Stomach (tissue), 4 donors: ENCODE results near the gene SENP8.

Source experiments
- POLR2AphosphoS5 ChIP-seq, 3 donors: sonication (generic); formaldehyde crosslinking; IDR thresholded peaks; one replicate each; pipeline ENCODE4 v1.6.1; 2016; ENCODE audit warnings: antibody characterized with exemption in 3 of 3
- TF ChIP-seq, protein P1 (sequence below), 7 experiments: fragments of 450-650 bp in 4 of 7; fragments of 200-600 bp in 3 of 7; sonication (generic) in 3 of 7; IDR thresholded peaks; one replicate each; pipeline ENCODE4 v1.5.1; 2016 to 2019; ENCODE audit warnings: antibody characterized with exemption in 7 of 7, control low read depth in 2 of 7, mild to moderate bottlenecking in 1 of 7

DNA sequence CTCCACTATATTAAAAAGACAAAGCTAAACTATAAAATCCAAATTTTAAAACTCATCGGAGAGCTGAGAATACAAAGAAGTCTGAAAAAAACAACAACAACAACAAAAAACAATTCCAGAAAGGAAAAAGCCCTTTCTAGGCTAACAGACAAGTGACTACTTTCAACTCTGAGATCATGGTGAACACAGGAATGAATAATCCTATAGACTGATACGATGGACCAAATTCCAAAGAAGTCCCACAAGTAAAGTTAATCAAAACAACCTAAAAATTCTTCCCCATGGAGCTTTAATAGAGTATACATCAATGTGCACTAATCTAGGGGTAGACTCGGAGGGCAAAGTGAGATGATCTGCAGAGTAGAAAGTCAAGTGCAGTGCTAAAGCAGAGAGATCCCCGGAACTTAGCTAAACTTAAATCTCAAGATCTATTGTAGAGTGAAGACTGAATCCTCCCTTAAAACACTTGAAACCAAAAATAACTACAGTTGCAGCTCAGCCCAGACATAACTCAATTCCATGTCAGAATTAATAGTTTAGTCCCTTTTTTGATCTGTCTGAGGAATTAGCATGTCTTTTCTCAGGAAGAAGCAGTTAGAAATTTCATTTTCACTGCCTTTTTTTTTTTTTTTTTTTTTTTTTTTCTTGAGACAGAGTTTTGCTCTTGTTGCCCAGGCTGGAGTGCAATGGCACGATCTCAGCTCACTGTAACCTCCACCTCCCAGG, 43.7 kb upstream of the SENP8 start:
- TF ChIP-seq, protein P1, sequence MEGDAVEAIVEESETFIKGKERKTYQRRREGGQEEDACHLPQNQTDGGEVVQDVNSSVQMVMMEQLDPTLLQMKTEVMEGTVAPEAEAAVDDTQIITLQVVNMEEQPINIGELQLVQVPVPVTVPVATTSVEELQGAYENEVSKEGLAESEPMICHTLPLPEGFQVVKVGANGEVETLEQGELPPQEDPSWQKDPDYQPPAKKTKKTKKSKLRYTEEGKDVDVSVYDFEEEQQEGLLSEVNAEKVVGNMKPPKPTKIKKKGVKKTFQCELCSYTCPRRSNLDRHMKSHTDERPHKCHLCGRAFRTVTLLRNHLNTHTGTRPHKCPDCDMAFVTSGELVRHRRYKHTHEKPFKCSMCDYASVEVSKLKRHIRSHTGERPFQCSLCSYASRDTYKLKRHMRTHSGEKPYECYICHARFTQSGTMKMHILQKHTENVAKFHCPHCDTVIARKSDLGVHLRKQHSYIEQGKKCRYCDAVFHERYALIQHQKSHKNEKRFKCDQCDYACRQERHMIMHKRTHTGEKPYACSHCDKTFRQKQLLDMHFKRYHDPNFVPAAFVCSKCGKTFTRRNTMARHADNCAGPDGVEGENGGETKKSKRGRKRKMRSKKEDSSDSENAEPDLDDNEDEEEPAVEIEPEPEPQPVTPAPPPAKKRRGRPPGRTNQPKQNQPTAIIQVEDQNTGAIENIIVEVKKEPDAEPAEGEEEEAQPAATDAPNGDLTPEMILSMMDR (IDR thresholded peaks at IDR 0.05): no peak
- no peak for TF ChIP-seq POLR2AphosphoS5 (IDR thresholded peaks at IDR 0.05)
